Measurements from ENCODE around the gene RHBDD1.
A peak's percentile ranks its signal among the peaks of the same experiment; 100 is the strongest.

Gene RHBDD1

GRCh38 chr2:226800941-226801784 lies 34.7 kb upstream of the RHBDD1 start:
- Mint-ChIP-seq H3K4me3 (peak overlapping the region; percentile 82 to 94 (median 89)), H3K4me1 (peaks cover 25% of the 10 kb centered on the region), H3K27me3 (ENCODE audit: low read depth) (no peaks in the 10 kb centered on the region), H3K36me3 (ENCODE audit: low read depth) (peaks cover 13% of the 10 kb centered on the region), H3K27ac (peak overlapping the region; percentile 52 to 76 (median 62)), H3K9me3 (no peaks in the 10 kb centered on the region)
- TF ChIP-seq CTCF (IDR thresholded peaks at IDR 0.05; ENCODE audit: unreplicated experiment in 3 of 3) = peak in 1 of 3 experiments; percentile 9

- no peaks in the 10 kb centered on the region for H3K9me3 Mint-ChIP-seq
- H3K27me3 Mint-ChIP-seq (ENCODE audit: low read depth) = no peaks in the 10 kb centered on the region
- peaks cover 16% of the 10 kb centered on the region for H3K4me1 Mint-ChIP-seq
- peak overlapping the region; percentile 17 to 36 (median 20) for H3K4me3 Mint-ChIP-seq
- no peaks in the 10 kb centered on the region for H3K36me3 Mint-ChIP-seq (ENCODE audit: low read depth)
- peak; percentile 73 to 76 (median 74) for TF ChIP-seq CTCF (IDR thresholded peaks at IDR 0.05; ENCODE audit: unreplicated experiment in 3 of 3)
- no peak overlapping the region for H3K27ac Mint-ChIP-seq
These were observed 33.3 kb upstream of the RHBDD1 start for GRCh38 chr2:226802573-226802972.

GRCh38 chr2:226803410-226803809 lies 32.4 kb upstream of the RHBDD1 start:
- Mint-ChIP-seq H3K27ac (no peak overlapping the region), H3K9me3 (no peaks in the 10 kb centered on the region), H3K27me3 (ENCODE audit: low read depth) (no peaks in the 10 kb centered on the region), H3K4me1 (peaks cover 16% of the 10 kb centered on the region), H3K36me3 (ENCODE audit: low read depth) (no peaks in the 10 kb centered on the region), H3K4me3 (no peak overlapping the region)
- no peak for TF ChIP-seq CTCF (IDR thresholded peaks at IDR 0.05; ENCODE audit: unreplicated experiment in 3 of 3)

- no peaks in the 10 kb centered on the region for H3K27me3 Mint-ChIP-seq (ENCODE audit: low read depth)
- H3K4me3 Mint-ChIP-seq = no peak overlapping the region
- H3K27ac Mint-ChIP-seq = no peak overlapping the region
- no peak for TF ChIP-seq CTCF (IDR thresholded peaks at IDR 0.05; ENCODE audit: unreplicated experiment in 3 of 3)
- no peaks in the 10 kb centered on the region for H3K36me3 Mint-ChIP-seq (ENCODE audit: low read depth)
- no peaks in the 10 kb centered on the region for H3K4me1 Mint-ChIP-seq
- H3K9me3 Mint-ChIP-seq = no peaks in the 10 kb centered on the region
These were observed 22.6 kb upstream of the RHBDD1 start for GRCh38 chr2:226813148-226813701.

- TF ChIP-seq CTCF (IDR thresholded peaks at IDR 0.05; ENCODE audit: unreplicated experiment in 3 of 3) = no peak
- no peak overlapping the region for H3K4me3 Mint-ChIP-seq
- no peaks in the 10 kb centered on the region for H3K4me1 Mint-ChIP-seq
- H3K27me3 Mint-ChIP-seq (ENCODE audit: low read depth) = no peaks in the 10 kb centered on the region
- H3K36me3 Mint-ChIP-seq (ENCODE audit: low read depth) = no peaks in the 10 kb centered on the region
- H3K9me3 Mint-ChIP-seq = no peaks in the 10 kb centered on the region
- no peak overlapping the region for H3K27ac Mint-ChIP-seq
These were observed 16.9 kb upstream of the RHBDD1 start for GRCh38 chr2:226818930-226819329.

Data from nephron (organoid).